Adipocyte (in vitro differentiated cells): Measurements from ENCODE around the gene PRDM16.
"Not testable (repeated sequence)": the region's sequence is repeated elsewhere in the genome, so short reads cannot be mapped to it uniquely, and the experiment has no call there.

Experiments
- DNase-seq: peaks from one replicate; pipeline ENCODE4 v3.0.0-alpha.2; 2015; ENCODE audit warnings: low read depth
- H3K27me3 ChIP-seq: replicated peaks from 2 replicates; pipeline ENCODE4 v1.7.0; 2013; ENCODE audit warnings: mild to moderate bottlenecking, low read length, moderate library complexity; ENCODE audit not compliant: control insufficient read depth, insufficient read depth
- H3K36me3 ChIP-seq: 2 replicates; pipeline ENCODE4 v1.7.0; 2013; ENCODE audit warnings: low read length, mild to moderate bottlenecking, moderate library complexity; ENCODE audit not compliant: control insufficient read depth, insufficient read depth, severe bottlenecking
- H3K4me1 ChIP-seq: 2 replicates; pipeline ENCODE4 v1.7.0; 2013; ENCODE audit warnings: mild to moderate bottlenecking, low read length, moderate library complexity; ENCODE audit not compliant: control insufficient read depth, insufficient read depth
- H3K4me3 ChIP-seq: 2 replicates; pipeline ENCODE4 v1.7.0; 2013; ENCODE audit warnings: mild to moderate bottlenecking, low read length, moderate library complexity
- H3K9ac ChIP-seq: 2 replicates; pipeline ENCODE4 v1.7.0; 2013; ENCODE audit warnings: mild to moderate bottlenecking, low read length, moderate library complexity
- H3K9me3 ChIP-seq: 2 replicates; pipeline ENCODE4 v1.7.0; 2013; ENCODE audit warnings: mild to moderate bottlenecking, low read length, moderate library complexity; ENCODE audit not compliant: control insufficient read depth

The PRDM16 gene

GRCh38 chr1:3235496-3235895 lies 166.5 kb downstream of the PRDM16 start:
- no peak overlapping the region for H3K9ac ChIP-seq
- peaks cover 9% of the 10 kb centered on the region for H3K9me3 ChIP-seq
- no peaks in the 10 kb centered on the region for H3K36me3 ChIP-seq
- H3K4me1 ChIP-seq = no peaks in the 10 kb centered on the region
- no peak overlapping the region for H3K4me3 ChIP-seq
- H3K27me3 ChIP-seq = peaks cover 42% of the 10 kb centered on the region
- no peak for DNase-seq

- Histone ChIP-seq H3K27me3 (peaks cover 38% of the 10 kb centered on the region), H3K9ac (no peak overlapping the region), H3K4me3 (no peak overlapping the region), H3K4me1 (no peaks in the 10 kb centered on the region), H3K9me3 (peaks cover 9% of the 10 kb centered on the region), H3K36me3 (no peaks in the 10 kb centered on the region)
- no peak for DNase-seq
These were observed 167.4 kb downstream of the PRDM16 start for GRCh38 chr1:3236361-3236760.

GRCh38 chr1:3236955-3237354 lies 168.0 kb downstream of the PRDM16 start:
- Histone ChIP-seq H3K4me3 (no peak overlapping the region), H3K27me3 (peaks cover 39% of the 10 kb centered on the region), H3K36me3 (no peaks in the 10 kb centered on the region), H3K9me3 (peaks cover 9% of the 10 kb centered on the region), H3K4me1 (no peaks in the 10 kb centered on the region), H3K9ac (no peak overlapping the region)
- no peak for DNase-seq

GRCh38 chr1:3237570-3237969 lies 168.6 kb downstream of the PRDM16 start:
- H3K4me3 ChIP-seq = no peak overlapping the region
- peaks cover 9% of the 10 kb centered on the region for H3K9me3 ChIP-seq
- H3K4me1 ChIP-seq = no peaks in the 10 kb centered on the region
- peaks cover 36% of the 10 kb centered on the region for H3K27me3 ChIP-seq
- DNase-seq = no peak
- no peaks in the 10 kb centered on the region for H3K36me3 ChIP-seq
- H3K9ac ChIP-seq = no peak overlapping the region

- Histone ChIP-seq H3K27me3 (peaks cover 36% of the 10 kb centered on the region), H3K4me1 (no peaks in the 10 kb centered on the region), H3K36me3 (no peaks in the 10 kb centered on the region), H3K4me3 (no peak overlapping the region), H3K9ac (no peak overlapping the region), H3K9me3 (peaks cover 9% of the 10 kb centered on the region)
- DNase-seq = no peak
These were observed 169.1 kb downstream of the PRDM16 start for GRCh38 chr1:3237994-3238702.

- peaks cover 9% of the 10 kb centered on the region for H3K9me3 ChIP-seq
- H3K36me3 ChIP-seq = no peaks in the 10 kb centered on the region
- H3K27me3 ChIP-seq = peaks cover 42% of the 10 kb centered on the region
- H3K9ac ChIP-seq = no peak overlapping the region
- no peak for DNase-seq
- H3K4me3 ChIP-seq = no peak overlapping the region
- no peaks in the 10 kb centered on the region for H3K4me1 ChIP-seq
These were observed 169.8 kb downstream of the PRDM16 start for GRCh38 chr1:3238703-3239278.

- not testable (repeated sequence) for H3K36me3 ChIP-seq, DNase-seq, H3K9me3 ChIP-seq, H3K9ac ChIP-seq, H3K4me3 ChIP-seq, H3K4me1 ChIP-seq
- peaks cover 51% of the 10 kb centered on the region for H3K27me3 ChIP-seq
These were observed 171.0 kb downstream of the PRDM16 start for GRCh38 chr1:3239991-3240390.

- peaks cover 9% of the 10 kb centered on the region for H3K9me3 ChIP-seq
- H3K36me3 ChIP-seq = no peaks in the 10 kb centered on the region
- H3K27me3 ChIP-seq = peaks cover 58% of the 10 kb centered on the region
- H3K4me3 ChIP-seq = no peak overlapping the region
- H3K4me1 ChIP-seq = no peaks in the 10 kb centered on the region
- H3K9ac ChIP-seq = no peak overlapping the region
- no peak for DNase-seq
These were observed 171.7 kb downstream of the PRDM16 start for GRCh38 chr1:3240524-3241235.

GRCh38 chr1:3241236-3241550 lies 172.2 kb downstream of the PRDM16 start:
- Histone ChIP-seq H3K27me3 (peaks cover 62% of the 10 kb centered on the region), H3K4me3 (no peak overlapping the region), H3K36me3 (no peaks in the 10 kb centered on the region), H3K4me1 (no peaks in the 10 kb centered on the region), H3K9me3 (peaks cover 9% of the 10 kb centered on the region), H3K9ac (no peak overlapping the region)
- DNase-seq = no peak

- Histone ChIP-seq H3K9me3 (peaks cover 9% of the 10 kb centered on the region), H3K4me3 (no peak overlapping the region), H3K36me3 (no peaks in the 10 kb centered on the region), H3K9ac (no peak overlapping the region), H3K27me3 (peaks cover 63% of the 10 kb centered on the region), H3K4me1 (no peaks in the 10 kb centered on the region)
- DNase-seq = no peak
These were observed 172.8 kb downstream of the PRDM16 start for GRCh38 chr1:3241673-3242407.
